SIG-M5 treated with dmso at 0.1 percent for 504 hours (cell line): ENCODE data around the gene ARID3A.
"Not testable (repeated sequence)": the region's sequence is repeated elsewhere in the genome, so short reads cannot be mapped to it uniquely, and the experiment has no call there.

Experiments
- DNase-seq: peaks from one replicate; lab custom pipeline; 2025; ENCODE audit not compliant: unreplicated experiment; lab: John Stamatoyannopoulos, UW

Gene ARID3A

DNA sequence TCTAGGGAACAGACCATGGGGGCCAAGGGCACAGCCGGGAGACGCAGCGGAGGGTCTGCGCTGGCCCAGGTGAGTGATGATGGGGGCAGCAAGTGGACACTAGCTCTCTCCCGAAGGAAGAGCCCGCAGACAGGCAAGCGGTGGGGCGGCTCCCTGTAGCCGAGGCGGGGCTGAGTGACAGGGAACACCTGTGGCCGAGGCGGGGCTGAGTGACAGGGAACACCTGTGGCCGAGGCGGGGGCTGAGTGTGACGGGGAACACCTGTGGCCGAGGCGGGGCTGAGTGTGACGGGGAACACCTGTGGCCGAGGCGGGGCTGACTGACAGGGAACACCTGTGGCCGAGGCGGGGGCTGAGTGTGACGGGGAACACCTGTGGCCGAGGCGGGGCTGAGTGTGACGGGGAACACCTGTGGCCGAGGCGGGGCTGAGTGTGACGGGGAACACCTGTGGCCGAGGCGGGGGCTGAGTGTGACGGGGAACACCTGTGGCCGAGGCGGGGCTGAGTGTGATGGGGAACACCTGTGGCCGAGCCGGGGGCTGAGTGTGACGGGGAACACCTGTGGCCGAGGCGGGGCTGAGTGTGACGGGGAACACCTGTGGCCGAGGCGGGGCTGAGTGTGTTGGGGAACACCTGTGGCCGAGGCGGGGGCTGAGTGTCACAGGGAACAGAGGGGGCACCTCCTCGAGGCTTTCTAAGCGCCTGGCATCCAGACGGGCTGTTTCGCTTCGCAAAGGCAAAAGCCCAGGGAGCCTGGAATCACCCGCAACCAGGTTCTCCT is 34.2 kb upstream of the ARID3A start:
- DNase-seq, result not testable (repeated sequence)

DNA sequence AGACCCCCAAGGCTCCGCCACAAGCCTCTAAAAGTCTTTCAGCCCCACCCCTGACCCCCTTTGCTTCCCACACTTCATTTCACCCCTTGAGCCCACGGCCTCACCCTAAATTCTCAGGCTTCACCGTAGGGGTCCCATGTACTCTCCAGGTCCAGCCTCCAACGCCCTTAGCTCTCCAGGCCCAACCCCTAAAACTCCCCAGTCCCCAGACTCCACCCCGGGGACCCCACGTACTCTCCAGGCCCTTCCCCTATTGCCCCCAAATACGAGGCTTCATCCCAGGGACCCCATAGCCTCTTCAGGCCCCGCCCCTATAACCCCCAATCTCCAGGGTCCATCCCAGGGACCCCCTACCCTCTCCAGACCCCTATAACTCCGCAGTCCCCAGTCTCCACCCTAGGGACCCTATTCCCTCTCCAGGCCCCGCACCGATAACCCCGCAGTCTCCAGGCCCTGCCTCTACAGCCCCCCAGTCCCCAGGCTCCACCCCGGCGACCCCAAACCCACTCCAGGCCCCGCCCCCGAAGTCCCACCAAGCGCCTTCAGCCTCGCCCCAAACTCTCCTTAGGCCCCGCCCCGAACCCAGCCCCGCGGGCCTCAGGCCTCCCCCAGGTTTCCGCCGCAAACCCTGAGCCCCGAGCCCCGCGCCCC is 33.5 kb upstream of the ARID3A start:
- DNase-seq, result no peak

DNA sequence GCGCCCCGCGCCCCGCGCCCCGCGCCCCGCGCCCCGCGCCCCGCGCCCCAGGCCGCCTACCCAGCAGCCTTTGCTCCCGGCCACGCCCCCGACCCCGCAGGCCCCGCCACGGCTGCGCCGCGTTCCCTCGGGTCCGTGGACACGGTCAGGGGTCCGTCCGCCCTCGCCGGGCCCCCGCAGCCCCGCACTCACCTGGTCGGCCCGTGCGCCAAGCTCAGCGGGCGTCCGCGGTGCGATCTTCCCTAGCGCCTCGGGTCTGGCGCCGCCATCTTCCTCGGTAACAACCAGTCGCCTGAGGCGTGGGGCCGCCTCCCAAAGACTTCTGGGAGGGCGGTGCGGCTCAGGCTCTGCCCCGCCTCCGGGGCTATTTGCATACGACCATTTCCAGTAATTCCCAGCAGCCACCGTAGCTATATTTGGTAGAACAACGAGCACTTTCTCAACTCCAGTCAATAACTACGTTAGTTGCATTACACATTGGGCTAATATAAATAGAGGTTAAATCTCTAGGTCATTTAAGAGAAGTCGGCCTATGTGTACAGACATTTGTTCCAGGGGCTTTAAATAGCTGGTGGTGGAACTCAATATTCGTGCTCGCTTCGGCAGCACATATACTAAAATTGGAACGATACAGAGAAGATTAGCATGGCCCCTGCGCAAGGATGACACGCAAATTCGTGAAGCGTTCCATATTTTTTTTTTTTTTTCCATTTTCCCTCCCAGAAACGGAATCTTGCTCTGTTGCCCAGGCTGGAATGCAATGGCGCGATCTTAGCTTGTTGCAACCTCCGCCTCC is 32.7 kb upstream of the ARID3A start, which contains the start of the genes MED16 and RNU6-9:
MED16 (minus strand) TSS at position 294 of the 796 bp plus-strand sequence. CDS start 2,056 bp downstream, outside the sequence.
RNU6-9 (plus strand) TSS at position 591 of the 796 bp plus-strand sequence.
- peak; percentile 90 for DNase-seq

DNA sequence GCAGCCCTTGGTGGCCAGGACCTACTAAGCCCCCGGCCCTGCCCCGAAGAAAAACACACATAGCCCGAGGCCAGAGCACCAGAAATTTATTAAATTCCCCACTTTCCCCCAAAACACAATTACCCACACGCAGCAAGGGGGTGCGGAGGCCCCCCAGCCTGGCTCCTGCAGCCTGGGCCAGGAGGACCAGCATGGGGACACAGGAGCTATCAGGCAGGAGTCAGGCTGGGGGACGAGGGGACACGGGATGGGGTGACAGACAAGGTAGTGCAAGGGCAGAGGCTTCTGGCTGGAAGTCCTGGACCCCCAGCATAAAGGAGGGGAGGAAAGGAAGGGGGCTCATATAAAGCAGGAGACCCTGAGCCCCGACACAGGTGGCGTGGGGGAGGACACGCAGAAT is 29.4 kb upstream of the ARID3A start:
- no peak for DNase-seq

DNA sequence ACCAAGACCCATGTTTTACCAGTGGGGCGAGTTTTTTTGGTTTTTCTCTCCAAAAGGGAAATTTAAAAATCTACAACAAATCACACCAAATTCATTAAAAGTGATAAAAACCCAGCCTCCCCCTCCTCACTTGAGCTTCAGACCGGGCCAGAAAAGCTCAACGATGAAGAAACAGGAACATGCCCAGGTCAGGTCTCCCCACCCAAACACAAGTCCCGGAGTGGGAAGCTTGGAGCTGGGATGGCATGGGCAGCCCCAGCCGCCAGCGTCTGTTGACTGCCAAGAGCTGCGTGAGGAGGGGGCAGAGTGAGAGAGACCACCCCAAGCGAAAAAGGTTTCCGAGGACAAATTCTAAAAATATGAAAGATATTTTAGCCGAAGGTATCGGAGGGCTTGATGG is 28.8 kb upstream of the ARID3A start:
- DNase-seq, result no peak

DNA sequence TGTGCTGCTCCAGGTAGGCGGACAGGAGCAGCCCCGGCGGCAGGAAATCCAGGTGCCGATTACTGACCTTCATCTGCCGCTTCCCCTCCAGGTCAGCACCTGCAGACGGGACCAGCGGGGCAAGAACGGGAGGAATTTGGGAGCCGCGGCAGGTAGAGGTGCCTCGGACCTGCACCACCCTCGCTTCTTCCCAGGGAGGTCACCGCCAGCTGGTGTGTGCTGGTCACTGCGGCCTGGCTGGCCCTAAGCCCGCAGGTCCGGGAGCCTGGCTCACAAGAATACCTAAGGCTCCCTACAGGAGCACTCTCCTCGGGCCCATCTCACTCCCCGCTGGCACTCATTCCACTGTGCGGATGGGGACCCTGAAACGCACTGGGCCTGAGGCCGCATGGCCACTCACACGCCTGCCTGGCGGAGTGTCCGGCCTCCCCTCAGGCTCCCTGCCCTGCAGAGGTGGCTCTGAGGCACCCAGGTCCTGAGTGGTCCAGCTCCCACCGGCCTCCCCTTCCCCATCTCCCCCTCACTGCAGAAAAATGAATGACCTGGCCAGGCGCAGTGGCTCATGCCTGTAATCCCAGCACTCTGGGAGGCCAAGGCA is 28.3 kb upstream of the ARID3A start:
- no peak for DNase-seq

DNA sequence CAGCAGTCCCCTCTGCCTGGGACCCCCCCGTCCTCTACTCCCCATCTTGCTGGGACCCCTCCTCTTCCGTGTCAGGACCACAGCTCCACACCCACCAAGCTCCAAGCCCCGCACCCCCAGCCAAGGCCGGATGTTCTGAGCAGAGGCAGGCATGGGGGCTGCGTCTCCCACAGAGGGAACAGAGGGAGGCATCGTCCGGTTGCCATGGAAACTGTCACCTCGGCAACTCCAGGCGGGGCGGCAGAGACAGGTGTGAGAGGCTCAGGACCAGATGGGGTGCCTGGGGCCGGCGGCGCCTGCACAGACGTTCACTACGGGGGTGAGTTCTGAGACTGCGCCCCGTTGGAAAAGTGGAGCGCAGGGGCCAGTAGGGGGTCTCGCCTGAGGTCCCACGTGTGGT is 27.2 kb upstream of the ARID3A start:
- no peak for DNase-seq

DNA sequence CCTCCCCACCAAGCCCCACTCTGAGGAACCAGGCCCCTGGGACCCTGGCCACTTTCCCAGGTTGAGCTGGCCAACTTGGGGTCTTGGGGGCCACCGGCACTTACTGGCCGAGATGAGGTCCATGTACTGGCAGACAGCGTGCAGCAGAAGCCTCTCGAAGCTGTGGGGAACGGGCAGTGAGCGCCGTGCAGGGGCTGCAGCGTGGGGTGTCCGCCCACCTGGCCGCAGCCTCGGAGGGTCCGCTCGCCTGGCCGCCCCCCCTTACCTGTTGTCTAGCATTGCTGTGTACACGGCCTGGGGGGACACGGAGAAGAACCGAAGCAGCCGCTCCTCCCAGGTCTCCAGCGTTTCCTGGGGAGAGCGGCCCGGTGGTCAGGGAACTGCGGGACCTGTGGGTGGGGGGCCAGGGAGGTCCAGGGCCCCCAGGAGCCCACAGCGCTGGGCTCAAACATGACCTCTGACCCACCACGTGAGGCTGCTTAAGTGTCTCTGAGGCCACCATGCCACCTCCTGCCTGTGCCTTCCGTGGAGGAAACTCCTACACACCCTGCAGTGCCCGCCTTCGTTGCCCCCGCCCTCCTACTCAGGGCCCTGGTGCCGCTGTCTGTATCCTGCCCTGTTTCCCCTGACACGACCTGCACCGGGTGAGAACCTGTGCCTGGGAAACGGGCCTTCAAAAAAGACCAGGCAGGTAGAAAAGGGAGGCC is 26.3 kb upstream of the ARID3A start:
- DNase-seq, result no peak

DNA sequence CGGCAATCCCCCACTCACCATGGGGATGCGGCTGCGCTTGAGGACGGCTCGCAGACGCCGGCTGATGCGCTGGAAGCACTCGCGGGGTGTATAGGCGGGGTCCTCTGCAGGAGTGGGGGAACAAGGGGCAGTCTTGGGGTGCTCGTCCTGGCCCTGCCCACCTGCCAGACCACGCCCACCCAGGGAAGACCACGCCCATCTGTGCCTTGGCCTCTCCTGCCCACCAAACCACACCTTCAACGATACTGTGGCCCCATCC is 25.9 kb upstream of the ARID3A start:
- DNase-seq, result no peak

DNA sequence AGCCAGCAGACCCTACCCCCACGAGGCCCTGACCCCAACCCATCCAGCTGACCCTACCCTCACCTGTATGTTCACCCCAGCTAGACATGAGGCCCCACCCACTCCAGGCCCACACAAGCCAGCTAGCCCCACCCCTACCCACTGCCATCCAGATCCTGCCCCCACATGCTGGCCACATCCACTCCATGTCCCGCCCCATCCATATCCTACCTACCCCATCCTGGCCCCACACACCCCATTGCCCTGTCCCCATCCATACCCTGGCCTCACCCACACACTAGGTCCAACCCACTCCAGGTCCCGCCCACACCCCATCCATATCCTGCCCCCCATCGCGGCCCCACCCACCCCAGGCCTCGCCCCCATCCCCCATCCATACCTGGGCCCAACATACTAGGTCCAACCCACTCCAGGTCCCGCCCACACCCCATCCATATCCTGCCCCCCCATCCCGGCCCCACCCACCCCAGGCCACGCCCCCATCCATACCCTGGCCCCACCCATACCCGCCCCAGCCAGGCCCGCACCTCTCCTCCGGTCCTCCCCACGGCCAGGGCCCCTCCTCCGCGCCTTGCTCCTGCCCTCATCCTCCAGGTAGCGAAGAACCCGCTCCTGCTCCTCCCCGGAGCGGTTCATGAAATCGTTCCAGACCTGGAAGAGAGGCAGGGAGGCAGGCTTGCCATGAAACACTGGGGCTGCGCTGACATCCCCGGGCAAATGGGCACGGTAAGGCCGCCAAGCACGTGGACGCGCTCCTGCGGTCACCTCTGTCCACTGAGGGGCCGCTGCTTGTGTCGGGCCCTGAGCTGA is 25.3 kb upstream of the ARID3A start:
- no peak for DNase-seq

DNA sequence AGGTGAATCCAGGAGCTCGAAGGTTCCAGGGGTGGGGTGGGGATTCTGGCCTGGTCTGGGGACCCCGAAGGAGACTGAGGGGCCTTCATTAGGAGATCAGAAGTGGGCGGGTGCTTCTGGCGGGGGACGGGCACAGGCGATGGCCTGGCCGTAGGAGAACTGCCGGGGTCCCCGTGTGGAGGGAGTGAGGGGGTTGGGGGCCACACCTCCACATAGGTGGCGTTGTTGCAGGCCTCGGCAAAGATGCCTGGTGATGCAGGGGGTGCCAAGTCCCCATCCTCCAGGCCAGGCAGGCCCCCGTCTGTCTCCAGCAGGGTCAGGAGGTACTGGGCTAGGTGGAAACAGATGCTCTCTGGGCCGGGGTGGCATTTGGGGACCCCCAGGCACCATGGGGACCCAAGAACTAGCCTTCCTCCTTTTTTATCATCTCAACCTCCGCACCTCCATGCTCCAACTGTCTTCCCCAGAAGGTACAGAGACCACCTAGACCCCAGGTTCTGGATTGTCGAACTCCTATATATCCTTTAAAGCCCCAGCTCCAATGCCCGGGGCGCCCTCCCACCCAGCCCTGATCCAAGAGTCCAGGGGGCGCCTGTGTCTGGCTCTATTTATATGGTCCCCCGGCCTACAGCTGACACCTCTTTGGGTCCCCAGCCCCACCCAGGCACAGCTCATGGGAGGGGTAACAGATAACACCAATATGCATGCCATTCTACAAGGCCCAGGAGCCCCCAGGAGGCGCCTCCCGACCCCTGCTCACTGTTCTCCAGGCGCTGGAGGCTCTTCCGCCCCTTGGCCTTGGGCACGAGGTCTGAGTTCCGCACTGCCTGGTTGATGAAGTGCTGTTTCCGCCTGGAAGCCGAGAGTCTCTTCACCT is 24.4 kb upstream of the ARID3A start:
- no peak for DNase-seq

DNA sequence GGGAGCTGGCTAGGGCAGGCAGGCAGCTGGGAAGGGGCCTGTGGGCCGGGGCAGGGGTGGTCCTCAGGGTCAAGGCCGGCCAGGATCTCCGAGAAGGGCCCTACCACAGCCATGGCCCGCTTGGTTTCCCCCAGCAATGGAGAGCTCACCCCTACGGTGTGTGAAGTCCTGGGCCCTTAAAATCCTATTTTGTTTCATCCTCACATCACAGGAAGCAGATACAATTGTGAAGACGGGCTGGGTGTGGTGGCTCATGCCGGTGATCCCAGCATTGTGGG is 23.8 kb upstream of the ARID3A start:
- no peak for DNase-seq

DNA sequence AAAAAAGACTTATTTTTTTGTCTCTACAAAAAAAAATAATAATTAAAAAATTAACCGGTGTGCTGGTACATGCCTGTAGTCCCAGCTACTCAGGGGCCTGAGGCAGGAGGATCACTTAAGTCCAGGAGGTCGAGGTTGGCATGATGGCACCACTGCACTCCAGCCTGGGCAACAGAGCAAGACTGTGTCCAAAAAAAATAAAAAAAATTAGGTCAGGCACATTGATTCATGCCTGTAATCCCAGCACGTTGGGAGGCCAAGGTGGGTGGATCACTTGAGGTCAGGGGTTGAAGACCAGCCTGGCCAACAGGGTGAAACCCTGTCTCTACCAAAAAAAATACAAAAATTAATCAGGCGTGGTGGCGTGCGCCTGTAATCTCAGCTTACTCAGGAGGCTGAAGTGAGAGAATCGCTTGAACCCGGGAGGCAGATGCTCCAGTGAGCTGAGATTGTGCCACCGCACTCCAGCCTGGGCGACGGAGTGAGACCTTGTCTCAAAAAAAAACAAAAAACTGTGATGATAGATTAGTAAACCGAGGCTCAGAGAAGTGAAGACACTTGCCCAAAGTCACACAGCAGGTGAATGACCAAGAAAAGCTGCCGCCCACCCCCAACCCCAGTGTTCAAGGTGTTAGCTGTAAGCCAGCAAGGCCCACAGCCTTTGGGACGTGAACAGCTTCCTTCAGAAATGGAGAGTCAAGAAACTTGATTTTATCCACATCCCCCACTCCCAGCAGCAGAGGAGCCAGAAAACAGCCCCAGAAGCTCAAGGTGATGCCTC is 23.2 kb upstream of the ARID3A start:
- DNase-seq, result no peak

DNA sequence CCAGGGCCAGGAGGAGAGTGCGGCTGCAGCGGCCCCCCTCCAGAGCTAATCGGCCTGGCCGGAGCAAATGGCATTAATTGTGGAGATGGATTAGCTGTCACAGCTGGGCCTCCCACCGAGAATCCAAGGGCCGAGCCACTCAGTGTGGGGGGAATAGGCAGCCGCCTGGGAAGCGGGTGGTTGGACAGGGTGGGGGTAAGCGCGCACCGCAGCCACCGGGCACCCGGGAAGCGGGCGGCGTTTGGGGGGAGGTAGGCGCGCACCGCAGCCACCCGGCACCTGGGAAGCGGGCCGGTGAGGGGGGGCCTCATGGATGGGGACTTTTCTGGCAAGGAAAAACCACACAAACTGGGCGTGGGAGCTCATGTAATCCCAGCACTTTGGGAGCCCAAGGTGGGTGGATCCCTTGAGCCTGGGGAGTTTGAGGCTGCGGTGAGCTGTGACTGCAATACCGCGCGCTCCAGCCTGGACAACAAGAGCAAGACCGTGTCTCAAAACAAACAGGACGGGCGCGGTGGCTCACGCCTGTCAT is 22.5 kb upstream of the ARID3A start:
- no peak for DNase-seq

DNA sequence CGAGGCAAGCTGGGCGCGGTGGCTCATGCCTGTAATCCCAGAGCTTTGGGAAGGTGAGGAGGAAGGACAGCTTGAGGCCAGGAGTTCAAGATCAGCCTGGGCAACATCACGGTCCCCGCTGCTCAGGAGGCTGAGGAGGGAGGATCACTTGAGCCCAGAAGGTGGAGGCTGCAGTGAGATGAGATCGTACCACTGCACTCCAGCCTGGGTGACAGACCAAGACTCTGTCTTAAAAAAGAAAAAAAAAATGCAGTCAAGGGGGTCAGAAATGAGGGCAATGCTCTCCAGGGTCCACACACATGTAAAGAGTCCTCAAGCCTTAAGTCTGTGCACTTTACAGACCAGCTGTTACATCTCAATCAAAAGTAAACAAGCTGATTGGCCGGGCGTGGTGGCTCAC is 21.3 kb upstream of the ARID3A start:
- no peak for DNase-seq

DNA sequence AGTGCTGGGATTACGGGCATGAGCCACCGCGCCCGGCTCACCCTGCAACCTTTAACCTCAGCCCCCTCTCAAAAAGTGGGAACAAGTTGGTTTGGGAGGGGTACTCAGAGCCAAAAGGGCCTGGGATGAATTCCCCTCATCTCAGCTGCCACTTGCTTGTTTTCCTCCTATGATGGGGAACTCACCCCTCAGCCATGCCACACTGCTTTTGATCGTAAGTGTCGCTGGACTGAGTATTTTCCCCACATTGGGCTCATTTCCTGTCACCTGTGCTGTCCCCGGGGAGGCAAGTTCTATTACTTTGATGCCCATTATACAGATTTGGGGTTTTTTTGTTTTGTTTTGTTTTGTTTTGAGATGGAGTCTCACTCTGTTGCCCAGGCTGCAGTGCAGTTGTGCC is 19.4 kb upstream of the ARID3A start:
- DNase-seq, result no peak

DNA sequence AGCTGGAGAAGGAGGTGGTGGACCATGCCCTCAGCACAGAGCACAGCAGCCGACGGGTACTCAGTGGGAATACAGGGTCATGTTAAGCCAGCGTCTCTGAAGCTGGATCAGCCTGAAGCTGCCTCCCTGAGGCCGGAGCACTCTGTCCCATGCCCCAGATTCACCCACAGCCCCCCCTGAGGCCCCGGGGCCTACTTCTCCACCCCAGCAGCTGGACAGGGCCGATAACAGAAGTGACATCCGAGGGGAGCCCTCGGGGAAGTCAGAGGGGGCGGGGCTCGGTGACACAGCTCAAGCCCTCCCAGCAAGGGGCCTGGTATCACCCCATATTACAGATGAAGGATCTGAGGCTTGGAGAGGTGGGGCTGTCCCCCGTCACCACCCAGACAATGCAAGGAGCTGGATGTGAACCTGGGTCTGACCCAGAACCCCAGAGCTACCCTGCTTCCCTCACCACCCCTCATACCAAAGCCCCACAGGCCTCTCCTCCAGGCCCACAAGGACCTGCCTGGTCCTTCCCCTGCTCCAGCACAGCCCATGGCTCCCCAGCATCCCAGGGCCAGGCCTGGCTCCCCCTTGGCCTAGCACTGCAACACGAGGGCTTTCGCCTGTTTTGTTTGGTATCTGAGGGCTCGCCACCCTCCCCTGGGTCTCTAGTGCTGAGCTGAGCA is 18.5 kb upstream of the ARID3A start:
- DNase-seq, result no peak
